Ramos (cell line): ENCODE results near the gene COL26A1.

Source experiments
- in situ Hi-C: fragments of 300-500 bp; cut with MboI; formaldehyde crosslinking; loops from one replicate; pipeline ENCODE4 v1.14.3; 2022; ENCODE audit warnings: low sequenced_read_pairs; ENCODE audit not compliant: unreplicated experiment

The COL26A1 gene

GRCh38 chr7:101588131-101588935 lies 225.7 kb downstream of the COL26A1 start:
- in situ Hi-C loops: no loop called here

DNA sequence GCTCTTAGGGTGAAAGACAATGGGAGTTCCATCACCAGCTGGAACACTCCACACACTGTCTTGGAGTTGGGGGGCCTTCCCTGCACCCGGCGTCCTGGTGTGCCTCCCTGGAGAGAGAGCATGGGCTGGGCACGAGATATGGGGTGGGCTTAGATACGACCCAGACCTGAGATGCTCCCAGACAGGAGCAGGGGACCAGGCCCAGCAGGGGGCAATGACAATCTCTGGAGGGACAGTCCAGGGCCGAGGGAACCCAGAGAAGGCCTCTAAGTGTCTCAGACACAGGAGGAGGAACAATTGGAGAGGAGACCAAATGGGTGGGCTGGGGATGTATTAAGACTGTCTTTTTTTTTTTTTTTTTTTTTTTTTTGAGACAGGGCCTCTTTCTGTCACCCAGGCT lies 226.4 kb downstream of the COL26A1 start:
- in situ Hi-C loops: no loop called here

- in situ Hi-C loops: no loop called here
These were observed 227.4 kb downstream of the COL26A1 start for GRCh38 chr7:101589976-101590662.

- in situ Hi-C loops: no loop called here
These were observed 228.2 kb downstream of the COL26A1 start for GRCh38 chr7:101590663-101591435.

GRCh38 chr7:101591504-101591903 lies 228.8 kb downstream of the COL26A1 start:
- in situ Hi-C loops: no loop called here

GRCh38 chr7:101593556-101593955 lies 230.9 kb downstream of the COL26A1 start:
- in situ Hi-C loops: no loop called here

DNA sequence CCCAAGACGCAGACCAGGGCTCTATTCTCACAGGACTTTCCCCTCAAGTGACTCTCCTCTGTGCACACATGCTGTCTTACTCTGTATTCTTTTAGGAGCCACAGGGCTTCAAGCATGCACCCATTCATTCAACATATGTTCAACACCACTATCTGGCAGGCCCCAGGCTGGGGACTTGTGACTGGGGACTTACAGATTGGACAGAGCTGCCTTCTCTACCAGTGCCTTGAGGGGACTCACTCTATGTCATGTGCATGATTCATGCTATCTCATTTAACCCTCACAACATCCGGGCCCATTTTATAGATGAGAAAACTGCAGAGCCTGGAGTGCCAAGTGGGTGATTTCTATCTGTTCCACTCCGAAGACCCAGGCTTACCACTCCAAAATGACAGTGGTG lies 232.1 kb downstream of the COL26A1 start:
- in situ Hi-C loops: no loop called here

DNA sequence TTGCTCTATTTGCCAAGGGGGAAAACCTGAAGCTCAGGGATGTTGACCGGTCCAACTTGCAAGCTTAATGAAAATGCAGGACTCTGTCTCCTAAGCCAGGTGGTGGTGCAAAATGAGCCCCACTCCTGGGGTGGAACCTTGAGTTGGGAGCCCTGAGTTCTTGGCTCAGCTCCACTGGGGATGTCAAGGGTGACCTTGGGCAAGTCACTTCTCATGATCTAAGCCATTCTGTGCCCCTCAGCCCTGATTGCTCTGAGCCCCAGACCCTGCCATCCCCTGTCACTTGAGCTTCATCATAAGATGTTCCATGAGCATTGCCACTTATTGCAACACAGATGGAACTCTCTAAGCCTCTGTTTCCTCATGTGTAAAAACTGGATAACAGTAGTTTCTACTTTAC lies 232.6 kb downstream of the COL26A1 start:
- in situ Hi-C loops: no loop called here

- in situ Hi-C loops: no loop called here
These were observed 233.3 kb downstream of the COL26A1 start for GRCh38 chr7:101595766-101596537.

DNA sequence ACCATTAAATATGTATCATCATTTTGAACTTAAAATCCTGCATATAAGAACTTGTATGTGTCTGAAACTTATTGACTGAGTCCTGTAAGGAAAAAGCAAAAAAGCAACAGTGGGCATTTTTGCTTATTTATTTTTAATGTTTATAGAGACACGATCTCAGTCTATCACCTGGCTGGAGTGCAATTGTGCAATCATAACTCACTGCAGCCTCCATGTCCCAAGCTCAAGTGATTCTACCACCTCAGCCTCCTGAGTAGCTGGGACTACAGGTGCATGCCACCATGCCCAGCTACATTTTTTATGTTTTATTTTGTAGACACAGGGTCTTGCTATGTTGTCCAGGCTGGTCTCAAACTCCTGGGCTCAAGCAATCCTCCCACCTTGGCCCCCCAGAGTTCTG lies 234.2 kb downstream of the COL26A1 start:
- in situ Hi-C loops: no loop called here

GRCh38 chr7:101597941-101598340 lies 235.3 kb downstream of the COL26A1 start:
- in situ Hi-C loops: no loop called here

DNA sequence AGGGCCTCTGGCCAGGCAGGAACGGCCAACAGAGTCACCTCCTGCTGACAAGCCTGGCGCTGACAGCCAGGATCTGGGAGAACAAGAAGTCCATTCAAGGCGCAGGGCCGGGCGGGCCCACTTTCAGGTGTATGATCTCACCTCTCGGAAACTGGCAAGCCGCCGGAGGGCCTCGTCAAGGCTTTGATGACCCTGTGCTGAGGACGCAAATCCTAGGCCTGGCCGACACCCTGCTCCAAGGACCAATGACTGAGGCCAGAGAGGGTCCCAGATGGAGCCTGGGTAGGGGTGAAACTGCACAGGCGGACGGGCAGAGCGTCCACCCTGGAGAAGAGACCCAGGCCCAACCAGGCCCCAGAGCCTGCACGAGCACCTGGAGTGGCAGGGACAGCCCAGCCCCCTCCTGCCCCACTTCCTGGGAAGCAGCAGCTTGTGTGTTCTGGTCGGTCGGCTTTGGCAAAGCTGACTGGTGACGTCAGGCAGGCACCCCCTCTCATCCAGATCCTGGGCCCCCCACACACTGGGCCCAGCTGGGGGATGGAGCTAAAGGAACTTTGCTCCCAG lies 235.8 kb downstream of the COL26A1 start:
- in situ Hi-C loops: no loop called here

- in situ Hi-C loops: no loop called here
These were observed 236.5 kb downstream of the COL26A1 start for GRCh38 chr7:101598986-101599771.

- in situ Hi-C loops: loop anchor here (10.0 kb wide), 2 partner anchors 215 to 675 kb away; partner anchors contain the start of gene CUX1
These were observed 237.1 kb downstream of the COL26A1 start for GRCh38 chr7:101599787-101600186.

- in situ Hi-C loops: loop anchor here (10.0 kb wide), 2 partner anchors 213 to 673 kb away; partner anchors contain the start of gene CUX1
These were observed 239.4 kb downstream of the COL26A1 start for GRCh38 chr7:101602082-101602481.

GRCh38 chr7:101602484-101603241 lies 240.0 kb downstream of the COL26A1 start:
- in situ Hi-C loops: loop anchor here (10.0 kb wide), 2 partner anchors 212 to 672 kb away; partner anchors contain the start of gene CUX1

GRCh38 chr7:101604331-101604933 lies 241.8 kb downstream of the COL26A1 start:
- in situ Hi-C loops: loop anchor here (10.0 kb wide), 2 partner anchors 210 to 670 kb away; partner anchors contain the start of gene CUX1

- in situ Hi-C loops: loop anchor here (10.0 kb wide), 2 partner anchors 210 to 670 kb away; partner anchors contain the start of gene CUX1
These were observed 242.3 kb downstream of the COL26A1 start for GRCh38 chr7:101604934-101605332.
